Mononuclear cell (primary cell): ENCODE results near the gene RAD1. TPM values are rescaled to one million over a fixed set of nuclear protein-coding genes. Genes with fewer than 3 reads are reported as not detected.

Experiments
- H3K27me3 ChIP-seq: 2 replicates; pipeline ENCODE4 v1.6.0; 2011; ENCODE audit warnings: low read length, control low read depth; ENCODE audit not compliant: insufficient read depth
- H3K4me1 ChIP-seq: 2 replicates; pipeline ENCODE4 v1.5.1; 2011; ENCODE audit warnings: mild to moderate bottlenecking, low read length, control low read depth; ENCODE audit not compliant: insufficient read depth
- H3K4me3 ChIP-seq: 2 replicates; pipeline ENCODE4 v1.5.1; 2011; ENCODE audit warnings: mild to moderate bottlenecking, low read length, moderate library complexity
- H3K9me3 ChIP-seq: 2 replicates; pipeline ENCODE4 v1.5.1; 2011; ENCODE audit warnings: low read depth, mild to moderate bottlenecking, control low read depth, low read length
- total RNA-seq: library from RNA; depleted of rRNA; stranded (reverse); fragments of >200 nt; gene quantifications from one replicate; pipeline ENCODE4 v1.2.3, GENCODE V29; 2012

The RAD1 gene
- total RNA-seq, 1 donor: 13.6 TPM

DNA sequence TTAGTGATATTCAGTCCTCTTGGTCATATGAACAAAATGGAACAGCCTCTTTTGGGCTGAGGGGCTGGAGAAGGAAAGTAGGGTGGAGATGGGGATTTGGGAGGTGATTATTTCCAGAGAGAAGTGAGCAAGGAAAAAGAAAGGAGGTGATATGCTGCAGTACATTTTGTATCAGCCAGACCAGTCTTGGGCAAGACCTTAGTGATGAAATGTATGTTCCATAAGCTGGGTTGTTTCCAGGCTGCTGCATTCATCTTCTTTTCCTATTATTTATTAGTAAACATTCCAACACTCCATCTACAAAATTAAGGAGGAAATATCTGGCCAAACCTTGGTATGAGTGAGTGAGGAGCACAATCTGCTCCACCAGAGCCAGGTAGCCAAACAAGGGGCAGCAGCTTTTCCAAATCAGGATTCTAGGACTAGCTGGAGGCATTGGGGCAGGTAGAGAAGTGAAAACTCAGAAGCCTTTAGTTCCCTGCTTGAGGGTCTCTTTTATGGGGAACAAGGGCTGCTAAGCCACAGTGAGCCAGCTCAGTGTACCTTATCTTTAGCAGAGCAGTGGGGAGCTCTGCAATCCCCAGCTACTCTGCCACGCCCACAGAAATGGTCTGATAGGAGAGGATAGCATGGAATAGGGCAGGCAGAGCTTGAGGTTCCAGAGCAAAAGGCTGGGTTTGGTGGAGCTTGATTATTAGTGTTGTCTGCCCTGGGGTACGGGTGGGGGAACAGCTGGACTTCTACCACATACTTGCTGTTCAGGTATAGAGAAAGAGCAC lies 19.5 kb downstream of the RAD1 start:
- Histone ChIP-seq H3K27me3 (no peaks in the 10 kb centered on the region), H3K9me3 (no peaks in the 10 kb centered on the region), H3K4me3 (no peak overlapping the region), H3K4me1 (no peaks in the 10 kb centered on the region)

GRCh38 chr5:34894716-34895115 lies 20.6 kb downstream of the RAD1 start:
- no peaks in the 10 kb centered on the region for H3K9me3 ChIP-seq
- no peaks in the 10 kb centered on the region for H3K4me1 ChIP-seq
- H3K4me3 ChIP-seq: no peak overlapping the region
- H3K27me3 ChIP-seq: no peaks in the 10 kb centered on the region

DNA sequence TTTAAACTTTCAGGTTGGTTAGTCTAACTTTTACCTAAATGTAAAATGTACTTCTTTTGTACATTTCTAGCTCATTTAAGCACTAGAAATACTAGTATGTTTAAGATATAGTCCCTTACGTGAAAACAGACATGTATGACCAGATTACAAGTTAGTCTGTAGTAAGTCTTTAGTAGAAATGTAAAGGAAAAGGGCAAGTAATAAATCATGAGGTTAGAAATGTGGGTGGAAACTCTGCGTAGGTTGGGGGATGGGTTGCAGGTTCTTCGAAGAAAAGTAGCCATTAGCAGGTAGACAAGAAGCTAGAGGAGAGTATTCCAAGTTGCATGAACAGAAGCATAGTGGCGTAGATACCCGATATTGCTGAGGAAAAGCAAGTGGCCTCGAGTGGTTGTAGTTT lies 22.9 kb downstream of the RAD1 start:
- no peaks in the 10 kb centered on the region for H3K27me3 ChIP-seq

DNA sequence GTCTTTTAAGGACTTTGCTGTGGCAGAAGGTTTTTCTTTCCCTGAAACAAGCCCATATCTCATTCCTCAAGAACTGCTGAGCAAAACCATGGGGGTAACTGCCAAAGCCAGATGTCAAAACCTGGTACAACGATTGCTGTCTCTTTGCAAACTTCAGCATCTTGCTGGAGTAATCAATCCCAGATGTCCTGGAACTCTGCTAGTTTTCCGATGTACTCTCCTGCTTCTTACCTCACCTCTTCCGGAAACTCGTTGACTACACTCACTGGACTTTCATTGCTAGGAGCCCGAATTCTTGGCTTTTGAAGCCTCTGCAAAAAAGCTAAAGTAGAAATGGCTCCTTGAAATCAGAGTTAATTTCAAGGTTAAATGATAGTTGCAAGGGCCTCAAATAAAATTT lies 23.3 kb downstream of the RAD1 start:
- H3K9me3 ChIP-seq: no peaks in the 10 kb centered on the region
- H3K27me3 ChIP-seq: no peaks in the 10 kb centered on the region
- H3K4me1 ChIP-seq: no peaks in the 10 kb centered on the region
- no peak overlapping the region for H3K4me3 ChIP-seq

More for the DNA sequence above, 22.9 kb downstream of the RAD1 start:
- Histone ChIP-seq H3K9me3 (no peaks in the 10 kb centered on the region), H3K4me3 (no peak overlapping the region), H3K4me1 (no peaks in the 10 kb centered on the region)

GRCh38 chr5:34889394-34889793 lies 25.9 kb downstream of the RAD1 start:
- Histone ChIP-seq H3K4me3 (no peak overlapping the region), H3K27me3 (no peaks in the 10 kb centered on the region), H3K4me1 (no peaks in the 10 kb centered on the region), H3K9me3 (no peaks in the 10 kb centered on the region)

- Histone ChIP-seq H3K27me3 (no peaks in the 10 kb centered on the region), H3K4me3 (no peak overlapping the region), H3K4me1 (no peaks in the 10 kb centered on the region), H3K9me3 (no peaks in the 10 kb centered on the region)
Measured at GRCh38 chr5:34886392-34887119, 28.7 kb downstream of the RAD1 start.

DNA sequence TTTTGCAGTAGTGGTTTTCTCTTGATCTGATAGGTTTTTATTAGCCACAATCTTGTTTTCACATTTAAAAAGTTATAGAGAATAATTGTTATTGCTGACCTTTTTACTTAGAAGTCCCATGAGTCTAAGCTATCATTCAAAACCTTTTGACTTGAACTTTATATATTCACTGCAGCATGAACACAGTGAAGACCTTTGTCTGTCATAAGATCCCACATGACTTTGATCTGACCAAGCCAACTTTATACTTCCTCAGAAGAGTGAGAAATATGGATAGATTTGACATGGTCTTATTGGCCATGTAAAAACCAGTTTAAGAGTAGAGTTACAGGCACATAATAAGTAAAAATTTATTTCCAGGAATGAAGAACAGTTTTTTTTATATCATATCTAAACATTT lies 34.1 kb downstream of the RAD1 start:
- Histone ChIP-seq H3K4me1 (no peaks in the 10 kb centered on the region), H3K4me3 (no peak overlapping the region), H3K27me3 (no peaks in the 10 kb centered on the region), H3K9me3 (no peaks in the 10 kb centered on the region)

- Histone ChIP-seq H3K27me3 (no peaks in the 10 kb centered on the region), H3K4me3 (no peak overlapping the region), H3K4me1 (no peaks in the 10 kb centered on the region), H3K9me3 (peaks cover 4% of the 10 kb centered on the region)
Measured at GRCh38 chr5:34876275-34876674, 39.0 kb downstream of the RAD1 start.

GRCh38 chr5:34870382-34870781 lies 44.9 kb downstream of the RAD1 start:
- Histone ChIP-seq H3K4me3 (no peak overlapping the region), H3K4me1 (no peaks in the 10 kb centered on the region)

DNA sequence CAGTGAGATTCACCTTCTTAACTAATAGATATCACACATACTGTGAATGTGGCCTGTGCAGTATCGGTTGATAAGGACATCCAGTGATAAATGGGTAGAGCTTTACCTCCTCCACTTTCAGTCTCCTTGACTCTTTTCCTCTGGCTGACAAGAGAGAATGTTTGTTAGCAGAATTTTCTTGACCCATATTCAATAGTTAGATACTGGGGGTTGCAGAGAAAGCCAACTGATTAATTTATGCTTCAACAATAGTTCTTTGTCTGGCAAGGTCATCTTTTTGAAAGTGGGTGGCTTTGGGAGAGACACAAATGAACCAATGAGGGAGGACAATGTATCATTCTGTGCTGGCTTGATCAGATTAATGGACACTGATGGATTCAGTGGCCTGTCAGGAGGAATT lies 46.0 kb downstream of the RAD1 start:
- no peak overlapping the region for H3K4me3 ChIP-seq
- H3K4me1 ChIP-seq: no peaks in the 10 kb centered on the region
- H3K9me3 ChIP-seq: no peaks in the 10 kb centered on the region
- no peaks in the 10 kb centered on the region for H3K27me3 ChIP-seq

More at GRCh38 chr5:34870382-34870781, 44.9 kb downstream of the RAD1 start:
- Histone ChIP-seq H3K9me3 (no peaks in the 10 kb centered on the region), H3K27me3 (no peaks in the 10 kb centered on the region)

DNA sequence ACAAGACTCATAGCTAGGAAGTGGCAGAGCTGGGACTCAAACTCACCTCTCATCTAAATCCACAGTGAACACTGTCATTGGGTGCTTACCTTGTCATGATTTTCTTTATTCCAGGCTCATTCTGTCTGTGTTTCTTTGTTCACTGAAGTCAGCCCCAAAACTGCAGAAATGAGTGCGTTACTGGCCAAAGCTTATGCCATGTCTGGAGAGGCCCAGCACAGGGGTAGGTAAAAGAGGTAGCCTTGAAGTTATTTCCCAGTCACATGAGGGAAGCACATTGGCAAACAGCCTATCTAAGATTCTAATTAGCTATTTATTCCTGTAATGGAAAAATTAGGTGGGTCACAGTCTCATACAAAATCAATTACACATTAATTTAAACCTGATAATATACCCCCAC lies 46.5 kb downstream of the RAD1 start:
- Histone ChIP-seq H3K27me3 (no peaks in the 10 kb centered on the region), H3K4me3 (no peak overlapping the region), H3K4me1 (no peaks in the 10 kb centered on the region), H3K9me3 (no peaks in the 10 kb centered on the region)

GRCh38 chr5:34867660-34868059 lies 47.6 kb downstream of the RAD1 start:
- Histone ChIP-seq H3K27me3 (no peaks in the 10 kb centered on the region), H3K4me1 (no peaks in the 10 kb centered on the region), H3K4me3 (no peak overlapping the region), H3K9me3 (no peaks in the 10 kb centered on the region)

- H3K9me3 ChIP-seq: no peaks in the 10 kb centered on the region
- H3K4me3 ChIP-seq: no peak overlapping the region
- H3K27me3 ChIP-seq: no peaks in the 10 kb centered on the region
- H3K4me1 ChIP-seq: no peaks in the 10 kb centered on the region
Measured at GRCh38 chr5:34866989-34867471, 48.3 kb downstream of the RAD1 start.

- no peaks in the 10 kb centered on the region for H3K9me3 ChIP-seq
- H3K27me3 ChIP-seq: no peaks in the 10 kb centered on the region
- no peak overlapping the region for H3K4me3 ChIP-seq
- H3K4me1 ChIP-seq: no peaks in the 10 kb centered on the region
Measured at GRCh38 chr5:34865091-34865490, 50.2 kb downstream of the RAD1 start.

- no peaks in the 10 kb centered on the region for H3K4me1 ChIP-seq
- H3K4me3 ChIP-seq: no peak overlapping the region
- H3K9me3 ChIP-seq: no peaks in the 10 kb centered on the region
- H3K27me3 ChIP-seq: no peaks in the 10 kb centered on the region
Measured at GRCh38 chr5:34863946-34864345, 51.4 kb downstream of the RAD1 start.
